Left lung (tissue), 10 donors: Measurements from ENCODE around the gene ASMT. TPM values are rescaled to one million over a fixed set of nuclear protein-coding genes. Genes with fewer than 3 reads are reported as not detected.
A peak's percentile ranks its signal among the peaks of the same experiment; 100 is the strongest.

ENCODE experiments used
- ATAC-seq: fragments of 200-7000 bp; cut with Tn5 transposase; one replicate; pipeline ENCODE4 v1.9.1; 2020; ENCODE audit warnings: moderate library complexity
- DNase-seq, 4 donors: peaks; one replicate each; pipeline ENCODE4 v3.0.0-alpha.2; 2013 to 2020
- H3K27ac ChIP-seq, 2 donors: fragments of 200-600 bp; sonication (generic) in 1 of 2; one replicate each; pipeline versions ENCODE4 v1.5.0 to v1.8.0; 2020 to 2021
- H3K27me3 ChIP-seq, 2 donors: fragments of 200-600 bp; sonication (generic) in 1 of 2; one replicate each; pipeline versions ENCODE4 v1.5.0 to v1.8.0; 2020 to 2021
- H3K36me3 ChIP-seq, 2 donors: fragments of 200-600 bp; sonication (generic) in 1 of 2; one replicate each; pipeline versions ENCODE4 v1.5.0 to v1.8.0; 2020 to 2021
- H3K4me1 ChIP-seq, 2 donors: fragments of 200-600 bp; one replicate each; pipeline ENCODE4 v1.8.0; 2021
- H3K4me3 ChIP-seq, 2 donors: fragments of 200-600 bp; sonication (generic) in 1 of 2; one replicate each; pipeline versions ENCODE4 v1.5.0 to v1.8.0; 2020 to 2021; ENCODE audit warnings: mild to moderate bottlenecking in 1 of 2
- H3K9me3 ChIP-seq, 2 donors: fragments of 200-600 bp; sonication (generic) in 1 of 2; one replicate each; pipeline versions ENCODE4 v1.5.0 to v1.8.0; 2020 to 2021
- intact Hi-C, 2 donors: fragments of 100-400 bp; cut with DNase I; formaldehyde crosslinking; loops; one replicate each; pipeline versions ENCODE4 v1.11.2 to v1.14.2; 2022
- polyA plus RNA-seq, 6 donors: library from polyadenylated mRNA; unstranded; fragments of 120-200 nt; gene quantifications; one replicate each; pipeline ENCODE4 v1.2.1, GENCODE V29; 2013; ENCODE audit not compliant: insufficient read length in 6 of 6
- total RNA-seq, 2 donors: library from RNA; stranded (reverse); fragmentation: NEBNext Ultra II Directional; extraction: Animal tissue kit (Norgen Biotek cat#: 25700); gene quantifications; one replicate each; pipeline ENCODE4 v1.2.1, GENCODE V29; 2021
- TF ChIP-seq, protein P1 (sequence below), 2 donors: fragments of 200-600 bp; sonication (generic) in 1 of 2; IDR thresholded peaks; one replicate each; pipeline versions ENCODE4 v1.5.0 to v1.8.0; 2021; ENCODE audit warnings: antibody characterized with exemption in 2 of 2
- donor health status: DM: no; HTN: yes; CAD: no.
- donor health status: DM: no; HTN: no; CAD: no.

Gene ASMT
- total and polyA plus RNA-seq, 8 donors: 0.13 to 0.61 (median 0.38) TPM; not detected in 2

DNA sequence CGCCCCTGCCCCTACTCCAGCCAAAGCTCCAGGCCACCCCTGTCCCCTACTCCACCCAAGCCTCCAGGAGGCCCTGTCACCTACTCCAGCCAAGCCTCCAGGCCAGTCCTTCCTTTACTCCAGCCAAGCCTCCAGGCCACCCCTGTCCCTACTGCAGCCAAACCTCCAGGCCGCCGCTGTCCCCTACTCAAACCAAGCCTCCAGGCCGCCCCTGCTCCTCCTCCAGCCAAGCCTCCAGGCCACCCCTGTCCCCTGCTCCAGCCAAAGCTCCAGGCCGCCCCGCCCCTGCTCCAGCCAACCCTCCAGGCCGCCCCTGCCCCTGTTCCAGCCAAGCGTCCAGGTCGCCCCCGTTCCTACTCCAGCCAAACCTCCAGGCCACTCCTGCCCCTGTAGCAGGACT is 5.1 kb upstream of the ASMT start:
- Histone ChIP-seq H3K27ac (no peak overlapping the region), H3K4me1 (no peaks in the 10 kb centered on the region), H3K4me3 (no peak overlapping the region), H3K36me3 (peaks cover 0 to 2% of the 10 kb centered on the region in 2 donors), H3K27me3 (no peaks in the 10 kb centered on the region), H3K9me3 (no peaks in the 10 kb centered on the region)
- TF ChIP-seq, protein P1, sequence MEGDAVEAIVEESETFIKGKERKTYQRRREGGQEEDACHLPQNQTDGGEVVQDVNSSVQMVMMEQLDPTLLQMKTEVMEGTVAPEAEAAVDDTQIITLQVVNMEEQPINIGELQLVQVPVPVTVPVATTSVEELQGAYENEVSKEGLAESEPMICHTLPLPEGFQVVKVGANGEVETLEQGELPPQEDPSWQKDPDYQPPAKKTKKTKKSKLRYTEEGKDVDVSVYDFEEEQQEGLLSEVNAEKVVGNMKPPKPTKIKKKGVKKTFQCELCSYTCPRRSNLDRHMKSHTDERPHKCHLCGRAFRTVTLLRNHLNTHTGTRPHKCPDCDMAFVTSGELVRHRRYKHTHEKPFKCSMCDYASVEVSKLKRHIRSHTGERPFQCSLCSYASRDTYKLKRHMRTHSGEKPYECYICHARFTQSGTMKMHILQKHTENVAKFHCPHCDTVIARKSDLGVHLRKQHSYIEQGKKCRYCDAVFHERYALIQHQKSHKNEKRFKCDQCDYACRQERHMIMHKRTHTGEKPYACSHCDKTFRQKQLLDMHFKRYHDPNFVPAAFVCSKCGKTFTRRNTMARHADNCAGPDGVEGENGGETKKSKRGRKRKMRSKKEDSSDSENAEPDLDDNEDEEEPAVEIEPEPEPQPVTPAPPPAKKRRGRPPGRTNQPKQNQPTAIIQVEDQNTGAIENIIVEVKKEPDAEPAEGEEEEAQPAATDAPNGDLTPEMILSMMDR (IDR thresholded peaks at IDR 0.05): no peak
- ATAC-seq (no peak), DNase-seq (peak in 1 of 4 donors; percentile 78)
- intact Hi-C loops: no loop called here

- TF ChIP-seq, protein P1 (IDR thresholded peaks at IDR 0.05): no peak
- ATAC-seq (no peak), DNase-seq (peak in 1 of 4 donors; percentile 29)
- Histone ChIP-seq H3K27ac (no peak overlapping the region), H3K36me3 (no peaks in the 10 kb centered on the region), H3K9me3 (no peaks in the 10 kb centered on the region), H3K4me1 (no peaks in the 10 kb centered on the region), H3K4me3 (no peak overlapping the region), H3K27me3 (no peaks in the 10 kb centered on the region)
- intact Hi-C loops: no loop called here
Observed at GRCh38 chrX:1610166-1610565, 4.7 kb upstream of the ASMT start.

DNA sequence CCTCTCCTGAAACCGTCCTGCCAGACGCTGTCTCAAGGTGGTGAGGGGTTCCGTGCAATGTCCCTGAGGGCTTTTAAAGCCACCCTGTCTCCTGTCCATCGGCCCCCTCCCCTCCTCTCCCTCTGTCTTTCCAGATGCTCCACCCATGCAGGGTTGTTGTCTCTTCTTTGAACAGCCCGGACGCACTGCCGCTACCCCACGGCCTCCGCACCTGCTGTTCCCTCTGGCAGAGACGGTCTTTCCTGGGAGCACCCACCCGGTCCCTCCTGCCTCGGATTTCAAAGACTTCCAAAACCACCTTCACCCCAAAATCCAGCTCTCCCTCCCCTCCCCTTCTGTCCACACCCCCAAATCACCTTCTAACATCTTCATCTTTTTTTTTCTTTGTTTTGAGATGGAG is 4.1 kb upstream of the ASMT start:
- H3K27me3 ChIP-seq: no peaks in the 10 kb centered on the region
- H3K9me3 ChIP-seq: no peaks in the 10 kb centered on the region
- TF ChIP-seq, protein P1 (IDR thresholded peaks at IDR 0.05): no peak
- no peak overlapping the region for H3K27ac ChIP-seq
- ATAC-seq (no peak), DNase-seq (peak in 1 of 4 donors; percentile 56)
- H3K4me1 ChIP-seq: no peaks in the 10 kb centered on the region
- no peaks in the 10 kb centered on the region for H3K36me3 ChIP-seq
- intact Hi-C loops: no loop called here
- H3K4me3 ChIP-seq: no peak overlapping the region

DNA sequence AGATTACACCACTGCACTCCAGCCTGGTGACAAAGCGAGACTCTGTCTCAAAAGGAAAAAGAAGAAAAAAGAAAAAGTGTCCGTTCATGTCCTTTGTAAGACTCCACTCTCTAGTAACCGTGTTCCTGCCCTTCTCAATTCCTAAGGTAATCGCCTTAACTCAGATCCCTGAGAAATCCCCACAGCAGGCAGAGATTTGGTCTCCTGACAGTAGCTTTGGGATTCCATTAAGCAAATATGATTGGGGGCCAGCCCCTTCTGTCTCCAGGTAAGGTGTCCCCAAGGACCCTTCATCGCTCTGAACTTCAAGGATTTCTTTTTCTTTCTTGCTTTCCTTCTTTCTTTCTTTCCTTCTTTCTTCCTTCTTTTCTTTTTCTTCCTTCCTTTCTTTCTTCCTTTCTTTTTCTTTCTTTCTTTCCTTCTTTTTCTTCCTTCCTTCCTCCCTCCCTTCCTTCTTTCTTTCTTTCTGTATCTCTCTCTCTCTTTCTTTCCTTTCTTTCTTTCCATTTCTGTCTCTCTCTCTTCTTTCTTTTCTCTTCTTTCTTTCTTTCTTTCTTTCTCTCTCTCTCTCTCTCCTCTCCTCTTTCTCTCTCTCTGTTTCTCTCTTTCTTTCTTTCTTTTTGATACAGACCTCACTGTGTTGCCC is 2.1 kb upstream of the ASMT start:
- ATAC-seq (no peak), DNase-seq (no peak)
- Histone ChIP-seq H3K9me3 (no peaks in the 10 kb centered on the region), H3K36me3 (no peaks in the 10 kb centered on the region), H3K4me3 (no peak overlapping the region), H3K27ac (no peak overlapping the region), H3K4me1 (no peaks in the 10 kb centered on the region), H3K27me3 (no peaks in the 10 kb centered on the region)
- TF ChIP-seq, protein P1 (IDR thresholded peaks at IDR 0.05): no peak
- intact Hi-C loops: no loop called here

GRCh38 chrX:1618689-1619088 is 3.8 kb downstream of the ASMT start:
- no peak overlapping the region for H3K27ac ChIP-seq
- ATAC-seq: no peak
- intact Hi-C loops: no loop called here

More at GRCh38 chrX:1618689-1619088, 3.8 kb downstream of the ASMT start:
- peak in 1 of 4 donors; percentile 5 for DNase-seq
- Histone ChIP-seq H3K4me1 (peaks cover 0 to 9% of the 10 kb centered on the region in 2 donors), H3K4me3 (no peak overlapping the region), H3K27me3 (no peaks in the 10 kb centered on the region), H3K9me3 (no peaks in the 10 kb centered on the region), H3K36me3 (no peaks in the 10 kb centered on the region)
- TF ChIP-seq, protein P1 (IDR thresholded peaks at IDR 0.05): no peak
